Liver (tissue), 9 donors: ENCODE measurements around the gene SH3RF3. TPM values are rescaled to one million over a fixed set of nuclear protein-coding genes. Genes with fewer than 3 reads are reported as not detected.

Experiments used
- DNase-seq: peaks from one replicate; pipeline ENCODE4 v3.0.0-alpha.2; 2017; ENCODE audit warnings: low spot score
- H3K27ac ChIP-seq, 2 donors: one replicate each; pipeline ENCODE4 v1.7.0; 2013; ENCODE audit warnings: inconsistent platforms in 2 of 2, low read length in 2 of 2, control low read depth in 1 of 2, low read depth in 1 of 2, mild to moderate bottlenecking in 1 of 2
- H3K27me3 ChIP-seq, 4 donors: one replicate each; pipeline versions ENCODE4 v1.6.1 to v1.7.0; 2013; ENCODE audit warnings: low read length in 3 of 4, inconsistent platforms in 1 of 4, mild to moderate bottlenecking in 1 of 4, moderate library complexity in 1 of 4; ENCODE audit not compliant: control insufficient read depth in 4 of 4, insufficient read depth in 4 of 4
- H3K36me3 ChIP-seq, 4 donors: one replicate each; pipeline versions ENCODE4 v1.6.1 to v1.7.0; 2013; ENCODE audit warnings: low read length in 3 of 4, mild to moderate bottlenecking in 3 of 4, low read depth in 1 of 4, moderate library complexity in 1 of 4; ENCODE audit not compliant: control insufficient read depth in 4 of 4, insufficient read depth in 3 of 4
- H3K4me1 ChIP-seq, 4 donors: one replicate each; pipeline versions ENCODE4 v1.6.1 to v1.7.0; 2013; ENCODE audit warnings: low read length in 3 of 4, mild to moderate bottlenecking in 3 of 4, moderate library complexity in 1 of 4; ENCODE audit not compliant: control insufficient read depth in 4 of 4, insufficient read depth in 4 of 4
- H3K4me3 ChIP-seq, 3 donors: one replicate each; pipeline versions ENCODE4 v1.6.1 to v1.7.0; 2013; ENCODE audit warnings: low read length in 3 of 3, control low read depth in 1 of 3, low read depth in 1 of 3, mild to moderate bottlenecking in 1 of 3
- H3K9ac ChIP-seq, 2 donors: one replicate each; pipeline ENCODE4 v1.7.0; 2013; ENCODE audit warnings: low read length in 2 of 2, mild to moderate bottlenecking in 2 of 2, moderate library complexity in 2 of 2, control low read depth in 1 of 2, low read depth in 1 of 2
- H3K9me3 ChIP-seq, 4 donors: one replicate each; pipeline versions ENCODE4 v1.6.1 to v1.7.0; 2013; ENCODE audit warnings: low read length in 3 of 4; ENCODE audit not compliant: control insufficient read depth in 4 of 4
- EGR1 ChIP-seq, 2 donors: IDR thresholded peaks; 2 replicates each; pipeline ENCODE4 v1.6.1; 2016 to 2018; ENCODE audit warnings: antibody characterized with exemption in 2 of 2, low read depth in 2 of 2
- FOXA1 ChIP-seq: IDR thresholded peaks from 2 replicates; pipeline ENCODE4 v1.6.1; 2016; ENCODE audit warnings: antibody characterized with exemption
- FOXA2 ChIP-seq: IDR thresholded peaks from 2 replicates; pipeline ENCODE4 v1.6.1; 2016; ENCODE audit warnings: antibody characterized with exemption
- HNF4A ChIP-seq, 2 donors: conservative IDR thresholded peaks; 2 replicates each; pipeline ENCODE4 v1.6.1; 2016; ENCODE audit warnings: antibody characterized with exemption in 2 of 2, mild to moderate bottlenecking in 2 of 2
- HNF4G ChIP-seq: IDR thresholded peaks from 2 replicates; pipeline ENCODE4 v1.6.1; 2016; ENCODE audit warnings: antibody characterized with exemption
- JUND ChIP-seq, 2 donors: IDR thresholded peaks; 2 replicates each; pipeline ENCODE4 v1.6.1; 2016; ENCODE audit warnings: antibody characterized with exemption in 2 of 2
- NR2F2 ChIP-seq: IDR thresholded peaks from 2 replicates; pipeline ENCODE4 v1.6.1; 2016; ENCODE audit warnings: antibody characterized with exemption
- RAD21 ChIP-seq, 2 donors: IDR thresholded peaks; 2 replicates each; pipeline ENCODE4 v1.6.1; 2016; ENCODE audit warnings: antibody characterized with exemption in 2 of 2, mild to moderate bottlenecking in 2 of 2
- RXRA ChIP-seq, 2 donors: IDR thresholded peaks; 2 replicates each; pipeline ENCODE4 v1.6.1; 2017 to 2018; ENCODE audit warnings: antibody characterized with exemption in 2 of 2, mild to moderate bottlenecking in 1 of 2
- SP1 ChIP-seq: IDR thresholded peaks from 2 replicates; pipeline ENCODE4 v1.6.1; 2018; ENCODE audit warnings: antibody characterized with exemption, mild to moderate bottlenecking
- TAF1 ChIP-seq: conservative IDR thresholded peaks from 2 replicates; pipeline ENCODE4 v1.6.1; 2016; ENCODE audit warnings: antibody characterized with exemption, mild to moderate bottlenecking
- YY1 ChIP-seq: IDR thresholded peaks from 2 replicates; pipeline ENCODE4 v1.6.1; 2016; ENCODE audit warnings: antibody characterized with exemption, mild to moderate bottlenecking
- WGBS: extraction: QIAGEN DNeasy Blood & Tissue Kit; methylation state at CpG from one replicate; pipeline ENCODE4 v1.1.7; 2013; 5-methylcytosine and 5-hydroxymethylcytosine counted together
- polyA plus RNA-seq, 2 donors: library from polyadenylated mRNA; stranded (reverse) in 1 of 2; unstranded in 1 of 2; fragments of 200-250 nt in 1 of 2; fragments of >200 nt in 1 of 2; fragmentation: Nextera tagmentation in 1 of 2; extraction: Ambion mirVana in 1 of 2; gene quantifications; one replicate each; pipeline versions ENCODE4 v1.2.1 to v1.2.3, GENCODE V29; 2013 to 2015
- total RNA-seq, 2 donors: library from RNA; depleted of rRNA; stranded (reverse); fragments of >200 nt; gene quantifications; one replicate each; pipeline ENCODE4 v1.2.3, GENCODE V29; 2014
- TF ChIP-seq, protein P1 (sequence below): IDR thresholded peaks from 2 replicates; pipeline ENCODE4 v1.6.1; 2016; ENCODE audit warnings: antibody characterized with exemption
- TF ChIP-seq, protein P2 (sequence below): IDR thresholded peaks from 2 replicates; pipeline ENCODE4 v1.6.1; 2016; ENCODE audit warnings: antibody characterized with exemption
- TF ChIP-seq, protein P3 (sequence below): fragments of 150-350 bp; IDR thresholded peaks from 2 replicates; pipeline ENCODE4 v1.5.1; 2017; ENCODE audit warnings: improper control_type of control experiment, low read depth, low read length; ENCODE audit not compliant: missing input control
- TF ChIP-seq, protein P4 (sequence below): IDR thresholded peaks from 2 replicates; pipeline ENCODE4 v1.6.1; 2016; ENCODE audit warnings: antibody characterized with exemption
- donor health status: healthy.
- donor health status: healthy.
- donor health status: healthy.
- donor health status: healthy.
- donor health status: healthy.

Gene SH3RF3
- total and polyA plus RNA-seq, 4 donors: 0.11 to 1.0 (median 0.54) TPM

DNA sequence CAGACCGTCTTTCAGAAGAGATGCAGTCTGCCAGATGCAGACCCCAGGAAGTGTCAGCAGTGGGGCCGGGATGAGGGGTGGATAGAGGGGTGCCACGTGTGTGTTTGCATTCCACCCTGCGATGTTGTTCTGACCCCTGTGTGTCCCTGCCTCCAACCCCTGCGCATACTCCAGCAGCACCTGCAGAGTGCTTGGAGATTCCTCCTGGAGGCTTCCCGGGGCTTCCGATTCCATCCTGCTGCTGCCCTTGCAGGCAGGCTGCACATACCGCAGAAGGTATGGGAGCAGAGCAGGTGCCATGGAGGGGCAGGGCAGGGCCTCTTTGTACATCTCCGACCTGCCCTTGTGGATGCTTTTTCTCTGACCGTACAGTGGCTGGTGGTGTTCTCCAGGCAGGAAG, 177.2 kb downstream of the SH3RF3 start:
- H3K27ac ChIP-seq: no peak overlapping the region
- no peaks in the 10 kb centered on the region for H3K4me1 ChIP-seq
- H3K9ac ChIP-seq: no peak overlapping the region
- H3K9me3 ChIP-seq: no peaks in the 10 kb centered on the region
- no peak overlapping the region for H3K4me3 ChIP-seq
- DNase-seq: no peak
- no peaks in the 10 kb centered on the region for H3K27me3 ChIP-seq
- no peaks in the 10 kb centered on the region for H3K36me3 ChIP-seq
- TF ChIP-seq NR2F2 (no peak), FOXA1 (no peak), RAD21 (IDR thresholded peaks at IDR 0.05) (no peak), HNF4G (no peak), TAF1 (no peak), YY1 (no peak), EGR1 (IDR thresholded peaks at IDR 0.05; ENCODE audit: low read depth in 2 of 2) (no peak), HNF4A (conservative IDR thresholded peaks at IDR 0.05) (no peak)
- TF ChIP-seq, protein P1, sequence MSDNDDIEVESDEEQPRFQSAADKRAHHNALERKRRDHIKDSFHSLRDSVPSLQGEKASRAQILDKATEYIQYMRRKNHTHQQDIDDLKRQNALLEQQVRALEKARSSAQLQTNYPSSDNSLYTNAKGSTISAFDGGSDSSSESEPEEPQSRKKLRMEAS: no peak
- TF ChIP-seq, protein P2, sequence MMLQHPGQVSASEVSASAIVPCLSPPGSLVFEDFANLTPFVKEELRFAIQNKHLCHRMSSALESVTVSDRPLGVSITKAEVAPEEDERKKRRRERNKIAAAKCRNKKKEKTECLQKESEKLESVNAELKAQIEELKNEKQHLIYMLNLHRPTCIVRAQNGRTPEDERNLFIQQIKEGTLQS: no peak
- TF ChIP-seq, protein P3, sequence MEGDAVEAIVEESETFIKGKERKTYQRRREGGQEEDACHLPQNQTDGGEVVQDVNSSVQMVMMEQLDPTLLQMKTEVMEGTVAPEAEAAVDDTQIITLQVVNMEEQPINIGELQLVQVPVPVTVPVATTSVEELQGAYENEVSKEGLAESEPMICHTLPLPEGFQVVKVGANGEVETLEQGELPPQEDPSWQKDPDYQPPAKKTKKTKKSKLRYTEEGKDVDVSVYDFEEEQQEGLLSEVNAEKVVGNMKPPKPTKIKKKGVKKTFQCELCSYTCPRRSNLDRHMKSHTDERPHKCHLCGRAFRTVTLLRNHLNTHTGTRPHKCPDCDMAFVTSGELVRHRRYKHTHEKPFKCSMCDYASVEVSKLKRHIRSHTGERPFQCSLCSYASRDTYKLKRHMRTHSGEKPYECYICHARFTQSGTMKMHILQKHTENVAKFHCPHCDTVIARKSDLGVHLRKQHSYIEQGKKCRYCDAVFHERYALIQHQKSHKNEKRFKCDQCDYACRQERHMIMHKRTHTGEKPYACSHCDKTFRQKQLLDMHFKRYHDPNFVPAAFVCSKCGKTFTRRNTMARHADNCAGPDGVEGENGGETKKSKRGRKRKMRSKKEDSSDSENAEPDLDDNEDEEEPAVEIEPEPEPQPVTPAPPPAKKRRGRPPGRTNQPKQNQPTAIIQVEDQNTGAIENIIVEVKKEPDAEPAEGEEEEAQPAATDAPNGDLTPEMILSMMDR: no peak
- 62% methylated on average over 10 of the region's 10 CpGs for WGBS

DNA sequence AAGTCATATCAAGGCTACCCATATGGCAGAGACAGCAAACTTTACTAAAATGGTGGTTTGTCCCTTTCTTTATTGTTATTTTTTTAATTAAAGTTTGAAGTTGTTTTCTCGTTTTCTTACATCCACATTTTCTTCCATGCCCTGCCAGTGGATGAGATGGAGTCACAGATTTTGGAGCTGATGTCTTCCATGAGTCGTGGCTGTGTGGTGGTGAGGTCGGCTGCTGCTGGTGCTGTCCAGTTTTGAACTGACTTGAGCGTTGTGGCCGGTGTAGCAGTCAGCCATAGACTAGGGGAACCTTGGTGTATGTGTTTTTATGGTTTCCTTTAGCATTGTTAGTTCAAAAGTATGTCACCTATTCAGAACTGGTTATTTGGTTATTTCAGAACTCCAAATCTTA, 182.8 kb downstream of the SH3RF3 start:
- H3K9me3 ChIP-seq: no peaks in the 10 kb centered on the region
- no peak for DNase-seq
- no peak overlapping the region for H3K4me3 ChIP-seq
- TF ChIP-seq YY1 (no peak), HNF4A (conservative IDR thresholded peaks at IDR 0.05) (no peak), SP1 (no peak), RXRA (IDR thresholded peaks at IDR 0.05) (no peak), JUND (IDR thresholded peaks at IDR 0.05) (no peak), RAD21 (IDR thresholded peaks at IDR 0.05) (no peak), FOXA2 (no peak)
- TF ChIP-seq, protein P4, sequence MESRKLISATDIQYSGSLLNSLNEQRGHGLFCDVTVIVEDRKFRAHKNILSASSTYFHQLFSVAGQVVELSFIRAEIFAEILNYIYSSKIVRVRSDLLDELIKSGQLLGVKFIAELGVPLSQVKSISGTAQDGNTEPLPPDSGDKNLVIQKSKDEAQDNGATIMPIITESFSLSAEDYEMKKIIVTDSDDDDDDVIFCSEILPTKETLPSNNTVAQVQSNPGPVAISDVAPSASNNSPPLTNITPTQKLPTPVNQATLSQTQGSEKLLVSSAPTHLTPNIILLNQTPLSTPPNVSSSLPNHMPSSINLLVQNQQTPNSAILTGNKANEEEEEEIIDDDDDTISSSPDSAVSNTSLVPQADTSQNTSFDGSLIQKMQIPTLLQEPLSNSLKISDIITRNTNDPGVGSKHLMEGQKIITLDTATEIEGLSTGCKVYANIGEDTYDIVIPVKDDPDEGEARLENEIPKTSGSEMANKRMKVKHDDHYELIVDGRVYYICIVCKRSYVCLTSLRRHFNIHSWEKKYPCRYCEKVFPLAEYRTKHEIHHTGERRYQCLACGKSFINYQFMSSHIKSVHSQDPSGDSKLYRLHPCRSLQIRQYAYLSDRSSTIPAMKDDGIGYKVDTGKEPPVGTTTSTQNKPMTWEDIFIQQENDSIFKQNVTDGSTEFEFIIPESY: no peak
- TF ChIP-seq, protein P3: no peak
- H3K4me1 ChIP-seq: no peaks in the 10 kb centered on the region
- H3K36me3 ChIP-seq: no peaks in the 10 kb centered on the region
- H3K27ac ChIP-seq: no peak overlapping the region
- no peak overlapping the region for H3K9ac ChIP-seq
- H3K27me3 ChIP-seq: no peaks in the 10 kb centered on the region
- 89% methylated on average over 5 of the region's 5 CpGs for WGBS
